ENCODE results near the gene KRT72. TPM values are rescaled to one million over a fixed set of nuclear protein-coding genes. Genes with fewer than 3 reads are reported as not detected.

The KRT72 gene
- total and polyA plus RNA-seq, 2 donors (not counting 3 experiments of a cell fraction or from before 2014, with no cell fraction given): not detected

DNA sequence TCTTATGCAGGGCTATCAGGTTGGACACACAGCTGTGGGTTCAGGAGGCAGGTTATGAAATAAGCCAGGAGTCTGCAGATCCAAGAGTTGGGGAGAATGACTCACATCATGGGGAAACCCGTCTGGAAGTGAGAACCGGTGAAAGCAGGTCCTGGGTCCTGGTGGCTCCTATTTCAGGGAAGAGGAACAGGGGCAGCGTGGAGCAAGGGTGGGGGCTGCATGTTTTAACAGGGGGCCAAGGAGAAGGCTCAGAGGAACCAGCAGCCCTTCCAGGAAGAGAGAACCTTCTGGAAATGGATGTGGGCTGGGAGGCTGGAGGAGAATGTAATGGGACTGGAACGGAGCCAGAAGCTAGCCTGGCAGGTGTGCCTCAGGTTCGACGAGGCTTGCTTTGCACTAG, 19.8 kb downstream of the KRT72 start:
- dilution Hi-C loops (cut with MboI; ENCODE audit: extremely low pct_ligation_motif_present, low sequenced_read_pairs) (no loop called here), intact Hi-C loops (cut with micrococcal nuclease) (no loop called here)
- FAIRE-seq (no peak), DNase-seq (ENCODE audit: low read depth, low spot score) (no peak)
- Histone ChIP-seq H3K4me3 (replicated peaks in 1 of 3; ENCODE audit: insufficient read depth in 1 of 3, low read depth in 1 of 3, low read length in 3 of 3) (no peak overlapping the region), H3K27me3 (ENCODE audit: control insufficient read depth in 2 of 2, insufficient read depth in 2 of 2, low read length in 2 of 2) (peaks cover 2% of the 10 kb centered on the region in 2 experiments), H3K9me3 (replicated peaks; ENCODE audit: control insufficient read depth, insufficient read depth, low read length) (no peaks in the 10 kb centered on the region), H2AFZ (ENCODE audit: low read depth, low read length) (no peak overlapping the region), H3K9ac (replicated peaks; ENCODE audit: extremely low read depth, insufficient read depth, low read length) (no peak overlapping the region), H3K9me1 (replicated peaks; ENCODE audit: control insufficient read depth, extremely low read depth, insufficient read depth, low read length) (no peaks in the 10 kb centered on the region), H3K4me2 (ENCODE audit: insufficient read depth, low read length) (no peak overlapping the region), H3K27ac (ENCODE audit: insufficient read depth, low read depth, low read length) (no peak overlapping the region), H3K4me1 (ENCODE audit: control insufficient read depth, extremely low read depth, insufficient read depth, low read length) (no peaks in the 10 kb centered on the region), H4K20me1 (replicated peaks; ENCODE audit: control insufficient read depth, extremely low read depth, insufficient read depth, low read length) (no peaks in the 10 kb centered on the region), H3K36me3 (ENCODE audit: control insufficient read depth in 2 of 2, extremely low read depth in 1 of 2, insufficient read depth in 2 of 2, low read length in 2 of 2) (no peaks in the 10 kb centered on the region), H3K79me2 (ENCODE audit: control insufficient read depth, insufficient read depth, low read length) (no peaks in the 10 kb centered on the region)
- POLR2A ChIA-PET: no interaction called here
- TF ChIP-seq, protein P1, sequence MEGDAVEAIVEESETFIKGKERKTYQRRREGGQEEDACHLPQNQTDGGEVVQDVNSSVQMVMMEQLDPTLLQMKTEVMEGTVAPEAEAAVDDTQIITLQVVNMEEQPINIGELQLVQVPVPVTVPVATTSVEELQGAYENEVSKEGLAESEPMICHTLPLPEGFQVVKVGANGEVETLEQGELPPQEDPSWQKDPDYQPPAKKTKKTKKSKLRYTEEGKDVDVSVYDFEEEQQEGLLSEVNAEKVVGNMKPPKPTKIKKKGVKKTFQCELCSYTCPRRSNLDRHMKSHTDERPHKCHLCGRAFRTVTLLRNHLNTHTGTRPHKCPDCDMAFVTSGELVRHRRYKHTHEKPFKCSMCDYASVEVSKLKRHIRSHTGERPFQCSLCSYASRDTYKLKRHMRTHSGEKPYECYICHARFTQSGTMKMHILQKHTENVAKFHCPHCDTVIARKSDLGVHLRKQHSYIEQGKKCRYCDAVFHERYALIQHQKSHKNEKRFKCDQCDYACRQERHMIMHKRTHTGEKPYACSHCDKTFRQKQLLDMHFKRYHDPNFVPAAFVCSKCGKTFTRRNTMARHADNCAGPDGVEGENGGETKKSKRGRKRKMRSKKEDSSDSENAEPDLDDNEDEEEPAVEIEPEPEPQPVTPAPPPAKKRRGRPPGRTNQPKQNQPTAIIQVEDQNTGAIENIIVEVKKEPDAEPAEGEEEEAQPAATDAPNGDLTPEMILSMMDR (IDR thresholded peaks at IDR 0.05; ENCODE audit: extremely low read depth in 1 of 2, insufficient read depth in 1 of 2, low read depth in 1 of 2, low read length in 2 of 2): no peak
- TF ChIP-seq POLR2AphosphoS5 (IDR thresholded peaks at IDR 0.05; ENCODE audit: insufficient read depth, low read depth, low read length): no peak
- no peak for TF ChIP-seq FOS (IDR thresholded peaks at IDR 0.05; ENCODE audit: borderline replicate concordance, insufficient read depth, low read length)
- TF ChIP-seq EZH2 (IDR thresholded peaks at IDR 0.05; ENCODE audit: borderline replicate concordance, low read depth, low read length, severe bottlenecking): no peak
- no peak for TF ChIP-seq POLR2A (IDR thresholded peaks at IDR 0.05; ENCODE audit: low read depth, low read length)
- TF ChIP-seq JUN (IDR thresholded peaks at IDR 0.05; ENCODE audit: borderline replicate concordance, insufficient read depth, insufficient read length, low read depth): no peak
- TF ChIP-seq, protein P2, sequence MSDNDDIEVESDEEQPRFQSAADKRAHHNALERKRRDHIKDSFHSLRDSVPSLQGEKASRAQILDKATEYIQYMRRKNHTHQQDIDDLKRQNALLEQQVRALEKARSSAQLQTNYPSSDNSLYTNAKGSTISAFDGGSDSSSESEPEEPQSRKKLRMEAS (IDR thresholded peaks at IDR 0.05; ENCODE audit: insufficient read depth, insufficient read length): no peak
- no peak for TF ChIP-seq GATA2 (IDR thresholded peaks at IDR 0.05; ENCODE audit: insufficient read depth, insufficient read length, low read depth, low read length)
- no peak for TF ChIP-seq MYC (IDR thresholded peaks at IDR 0.05; ENCODE audit: low read depth, low read length)
- CTCF ChIA-PET: interaction anchor here (1.0 to 12.3 kb wide), 5 partner anchors 11 to 298 kb away, joined by 4 to 135 read pairs (median 46); no protein-coding TSS in a partner anchor
- no TSS peak for BruUV-seq (replicated peaks)
